Fibroblast of upper back skin (primary cell): ENCODE data around the gene PDCD5.
"Not testable (repeated sequence)": the region's sequence is repeated elsewhere in the genome, so short reads cannot be mapped to it uniquely, and the experiment has no call there.

ENCODE experiments used
- DNase-seq: peaks from one replicate; pipeline ENCODE4 v3.0.0-alpha.2; 2013

Gene PDCD5, protein sequence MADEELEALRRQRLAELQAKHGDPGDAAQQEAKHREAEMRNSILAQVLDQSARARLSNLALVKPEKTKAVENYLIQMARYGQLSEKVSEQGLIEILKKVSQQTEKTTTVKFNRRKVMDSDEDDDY

DNA sequence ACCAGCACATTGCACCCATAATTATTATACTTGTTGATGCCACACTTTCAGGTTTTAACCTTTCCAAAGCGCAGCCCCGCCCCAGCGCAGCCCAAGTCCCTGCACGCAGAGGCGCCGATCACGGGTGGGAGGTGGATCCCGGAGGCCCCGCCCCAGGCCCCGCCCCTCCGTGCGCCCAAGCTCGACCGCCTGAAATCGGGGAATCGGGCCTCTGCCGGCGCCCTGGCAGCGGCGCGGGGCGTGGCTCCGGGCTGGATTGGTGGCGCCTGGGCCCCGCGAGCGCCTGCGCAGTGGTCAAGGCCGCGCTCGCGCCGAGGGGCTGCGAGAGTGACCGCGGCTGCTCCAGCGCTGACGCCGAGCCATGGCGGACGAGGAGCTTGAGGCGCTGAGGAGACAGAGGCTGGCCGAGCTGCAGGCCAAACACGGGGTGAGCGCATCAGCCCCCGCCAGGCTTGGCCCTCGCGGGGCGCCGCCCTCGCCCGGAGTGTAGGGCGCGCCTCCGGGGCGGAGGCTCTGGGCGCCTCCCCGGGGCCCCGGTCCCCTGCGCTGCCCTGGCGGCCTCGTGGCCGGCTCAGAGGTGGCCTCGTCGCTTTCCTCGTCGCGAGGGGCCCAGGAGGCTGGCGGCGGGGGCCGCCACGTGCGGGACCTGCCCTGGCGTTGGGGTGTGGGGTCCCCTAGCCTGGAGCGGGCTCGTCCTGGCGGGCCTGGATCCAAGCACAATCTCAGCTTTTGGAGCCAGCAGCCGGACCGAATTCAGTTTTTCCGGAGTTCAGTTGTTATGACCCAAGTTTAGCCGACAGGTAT is at the start of gene PDCD5:
TSS of gene PDCD5 (plus strand) at position 290 of the 804 bp plus-strand sequence. CDS start at position 362, 72 bp downstream.
- peak; percentile 92 for DNase-seq

DNA sequence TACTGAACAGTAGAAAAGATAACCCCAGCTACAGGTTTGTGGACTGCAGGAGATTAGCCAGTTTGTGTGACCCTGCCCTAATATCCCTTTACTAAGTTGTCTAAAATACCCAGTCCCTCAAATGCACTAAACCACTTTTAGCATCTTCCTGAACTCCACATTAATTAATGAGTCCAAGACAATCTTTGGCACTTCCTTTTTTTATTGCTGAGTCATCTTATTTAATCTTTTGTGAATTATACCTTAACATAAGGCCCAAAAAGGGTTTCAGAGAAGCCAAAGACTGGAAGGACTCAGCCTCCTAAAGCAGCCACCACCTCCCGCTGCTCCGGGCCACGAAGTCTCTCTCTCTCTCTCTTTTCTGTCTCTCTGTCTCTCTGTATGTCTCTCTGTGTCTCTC is 48.8 kb upstream of the PDCD5 start:
- no peak for DNase-seq

DNA sequence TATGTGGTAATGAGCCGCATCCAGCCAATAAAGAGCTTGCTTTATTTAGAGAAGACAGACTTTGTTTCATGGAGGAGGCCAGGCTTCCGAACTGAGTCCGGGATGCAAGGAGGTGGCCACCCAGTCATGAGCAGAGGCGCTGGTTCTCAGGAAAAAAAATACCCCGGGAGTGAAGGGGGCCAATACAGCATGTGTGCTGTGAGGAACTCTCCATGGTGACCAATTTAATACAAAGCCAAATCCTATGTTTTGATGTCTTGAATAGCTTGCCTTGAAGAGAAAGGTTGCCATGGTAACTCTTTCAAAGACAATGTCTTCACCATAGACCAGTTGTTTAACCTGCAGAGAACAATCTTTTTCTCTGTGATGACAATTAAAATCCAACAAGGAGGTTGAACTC is 43.4 kb upstream of the PDCD5 start:
- no peak for DNase-seq

DNA sequence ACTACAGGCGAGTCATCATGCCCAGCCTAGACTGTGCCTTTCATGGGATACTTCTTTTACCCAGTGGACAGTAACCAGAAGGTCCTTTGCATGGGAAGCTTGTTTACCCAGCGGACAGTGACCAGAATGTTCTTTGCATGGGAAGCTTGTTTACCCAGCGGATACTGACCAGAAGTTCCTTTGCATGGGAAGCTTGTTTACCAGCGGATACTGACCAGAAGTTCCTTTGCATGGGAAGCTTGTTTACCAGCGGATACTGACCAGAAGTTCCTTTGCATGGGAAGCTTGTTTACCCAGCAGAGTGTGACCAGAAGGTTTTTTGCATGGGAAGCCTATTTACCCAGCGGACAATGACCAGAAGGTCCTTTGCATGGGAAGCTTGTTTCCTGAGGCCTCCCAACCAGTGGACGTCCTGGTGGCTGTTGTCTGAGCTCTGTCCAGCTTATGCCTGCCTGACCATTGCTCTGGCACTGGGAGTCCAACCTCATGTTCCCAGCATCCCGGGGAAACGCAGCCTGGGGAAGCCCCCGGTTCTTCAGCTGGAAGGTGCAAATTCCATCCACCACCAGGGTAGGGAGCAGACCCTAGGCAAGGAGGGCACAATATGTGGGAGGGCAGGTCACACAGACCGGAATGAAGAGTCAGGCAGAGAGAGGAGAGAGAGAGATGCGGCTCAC is 41.6 kb upstream of the PDCD5 start:
- DNase-seq, result no peak

DNA sequence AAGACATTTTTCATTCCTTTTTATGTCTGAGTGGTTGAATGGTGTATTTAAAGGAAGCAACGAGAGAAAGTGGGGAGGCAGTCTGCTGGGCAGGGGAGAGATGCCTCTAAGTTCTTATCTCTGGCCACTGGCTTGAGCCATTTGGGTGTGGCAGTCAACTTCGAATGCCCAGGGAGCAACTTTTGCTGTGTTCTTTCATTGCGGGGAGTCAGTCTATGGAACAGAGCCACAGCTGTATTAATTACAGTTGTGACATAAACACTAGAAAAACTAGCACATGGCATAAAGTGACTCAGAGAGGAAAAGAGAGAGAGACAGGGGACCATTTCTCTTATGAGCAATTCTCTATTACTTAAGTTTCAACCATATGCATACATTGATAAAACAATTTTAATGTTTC is 40.4 kb upstream of the PDCD5 start:
- DNase-seq, result no peak

DNA sequence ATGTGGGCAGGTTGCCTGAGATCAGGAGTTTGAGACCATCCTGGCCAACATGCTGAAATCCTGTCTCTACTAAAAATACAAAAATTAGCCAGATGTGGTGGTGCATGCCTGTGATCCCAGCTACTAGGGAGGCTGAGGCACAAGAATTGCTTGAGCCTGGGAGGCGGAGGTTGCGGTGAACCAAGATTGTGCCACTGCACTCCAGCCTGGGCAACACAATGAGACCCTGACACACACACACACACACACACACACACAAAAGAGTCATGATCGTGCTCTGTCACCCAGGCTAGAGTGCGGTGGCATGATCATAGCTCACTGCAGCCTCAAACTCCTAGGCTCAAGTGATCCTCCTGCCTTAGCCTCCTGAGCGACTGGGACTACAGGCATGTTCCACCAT is 39.6 kb upstream of the PDCD5 start:
- not testable (repeated sequence) for DNase-seq

DNA sequence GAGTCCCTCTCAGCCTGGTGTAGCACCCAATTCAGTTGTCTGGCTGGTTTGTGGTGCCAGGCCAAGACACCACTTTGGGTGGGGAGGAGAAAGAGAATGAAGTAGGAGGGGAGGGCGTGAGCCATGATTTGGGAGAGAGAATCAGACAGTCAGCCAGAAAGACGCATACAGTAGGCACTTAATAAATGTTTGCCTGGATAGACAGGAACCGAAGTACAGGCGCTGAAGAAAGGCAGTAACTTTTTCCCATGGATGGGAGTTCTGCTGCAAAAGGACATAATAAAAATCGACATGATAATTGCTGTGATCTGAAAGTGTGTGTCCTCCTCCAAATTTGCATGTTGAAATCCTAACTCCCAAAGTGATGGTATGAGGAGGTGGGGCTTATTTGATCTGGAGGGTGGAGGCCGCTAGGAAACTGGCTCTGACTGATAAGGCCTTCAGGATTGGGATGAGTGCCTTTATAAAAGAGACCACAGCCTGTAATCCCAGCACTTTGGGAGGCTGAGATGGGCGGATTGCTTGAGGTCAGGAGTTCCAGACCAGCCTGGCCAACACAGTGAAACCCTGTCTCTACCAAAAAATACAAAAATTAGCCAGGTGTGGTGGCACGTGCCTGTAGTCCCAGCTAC is 38.4 kb upstream of the PDCD5 start:
- DNase-seq, result no peak

DNA sequence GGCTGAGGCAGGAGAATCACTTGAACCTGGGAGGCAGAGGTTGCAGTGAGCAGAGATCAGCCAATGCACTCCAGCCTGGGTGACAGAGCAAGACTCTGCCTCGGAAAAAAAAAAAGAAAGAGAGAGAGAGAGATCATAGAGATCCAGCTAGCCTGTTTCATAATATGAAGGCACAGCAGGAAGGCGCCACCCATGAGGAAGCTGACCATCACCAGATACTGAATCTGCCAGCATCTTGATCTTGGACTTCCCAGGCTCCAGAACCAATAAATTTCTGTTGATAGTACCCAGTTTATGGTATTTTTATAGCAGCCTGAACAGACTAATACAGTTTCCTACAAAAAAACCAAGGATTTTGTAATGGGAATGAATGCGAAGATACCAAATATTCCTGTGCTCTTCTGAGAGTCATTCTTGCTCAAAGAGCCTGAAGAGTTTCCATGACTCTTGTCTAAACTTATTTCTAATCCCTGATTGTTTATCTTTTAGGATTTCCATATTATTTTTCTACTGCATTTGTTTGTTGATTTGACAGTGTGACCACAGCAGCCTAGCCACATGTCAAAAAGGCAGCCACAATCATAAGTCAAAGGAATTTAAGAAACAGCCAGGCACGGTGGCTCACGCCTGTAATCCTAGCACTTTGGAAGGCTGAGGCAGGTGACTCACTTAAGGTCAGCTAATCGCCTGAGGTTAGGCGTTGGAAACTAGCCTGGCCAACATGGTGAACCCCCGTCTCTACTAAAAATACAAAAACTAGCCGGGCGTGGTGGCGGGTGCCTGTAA is 37.7 kb upstream of the PDCD5 start:
- DNase-seq, result no peak

DNA sequence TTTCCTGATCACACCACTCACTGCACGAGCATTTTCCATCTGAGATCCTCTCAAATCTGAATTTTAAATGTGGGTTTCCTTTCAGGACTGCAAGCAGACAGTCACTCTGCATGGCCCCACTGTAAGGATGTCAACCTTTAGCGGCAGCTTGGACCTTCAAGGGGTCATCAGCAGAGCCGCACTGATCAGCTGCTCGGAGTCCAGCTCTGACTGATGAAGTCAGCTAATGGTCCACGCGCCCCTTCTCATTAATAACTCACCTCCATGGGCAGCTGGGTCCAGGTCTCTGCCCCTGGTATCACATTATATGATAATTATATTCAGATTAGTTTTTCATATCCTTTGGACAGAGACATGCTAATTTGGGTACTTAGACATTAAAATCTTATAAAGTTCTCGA is 36.1 kb upstream of the PDCD5 start:
- no peak for DNase-seq

DNA sequence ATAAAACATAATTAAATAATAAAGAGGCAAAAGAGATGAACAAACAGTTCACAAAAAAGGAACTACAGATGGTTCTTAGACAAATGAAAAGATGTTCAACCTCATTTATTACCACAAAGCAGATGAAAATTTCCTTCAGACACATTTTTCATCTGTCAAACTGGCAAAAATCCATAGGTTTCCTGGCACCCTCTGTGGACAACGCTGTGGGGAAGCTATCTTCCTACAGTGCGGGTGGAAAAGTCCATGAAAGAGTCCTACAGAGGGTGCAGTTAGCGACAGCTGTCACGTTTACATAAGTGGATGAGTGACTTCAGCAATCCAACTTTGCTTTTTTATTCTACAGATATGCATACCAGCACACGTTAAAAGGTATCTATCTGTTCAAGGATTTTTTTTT is 30.3 kb upstream of the PDCD5 start:
- no peak for DNase-seq

DNA sequence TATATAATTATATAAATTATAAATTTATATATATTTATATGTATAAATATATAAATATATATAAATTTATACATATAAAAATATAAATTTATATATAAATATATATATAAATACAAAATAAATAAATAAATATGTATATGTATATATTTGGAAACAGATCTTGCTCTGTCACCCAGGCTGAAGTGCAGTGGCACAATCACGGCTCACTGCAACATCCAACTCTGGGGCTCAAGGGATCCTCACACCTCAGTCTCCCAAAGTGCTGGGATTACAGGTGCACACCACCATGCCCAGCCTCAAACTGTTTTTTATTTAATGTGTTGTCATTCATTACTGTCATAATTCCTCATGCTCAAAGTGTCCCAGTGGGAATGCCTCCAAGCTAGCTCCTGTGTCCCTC is 25.2 kb upstream of the PDCD5 start:
- DNase-seq, result no peak

DNA sequence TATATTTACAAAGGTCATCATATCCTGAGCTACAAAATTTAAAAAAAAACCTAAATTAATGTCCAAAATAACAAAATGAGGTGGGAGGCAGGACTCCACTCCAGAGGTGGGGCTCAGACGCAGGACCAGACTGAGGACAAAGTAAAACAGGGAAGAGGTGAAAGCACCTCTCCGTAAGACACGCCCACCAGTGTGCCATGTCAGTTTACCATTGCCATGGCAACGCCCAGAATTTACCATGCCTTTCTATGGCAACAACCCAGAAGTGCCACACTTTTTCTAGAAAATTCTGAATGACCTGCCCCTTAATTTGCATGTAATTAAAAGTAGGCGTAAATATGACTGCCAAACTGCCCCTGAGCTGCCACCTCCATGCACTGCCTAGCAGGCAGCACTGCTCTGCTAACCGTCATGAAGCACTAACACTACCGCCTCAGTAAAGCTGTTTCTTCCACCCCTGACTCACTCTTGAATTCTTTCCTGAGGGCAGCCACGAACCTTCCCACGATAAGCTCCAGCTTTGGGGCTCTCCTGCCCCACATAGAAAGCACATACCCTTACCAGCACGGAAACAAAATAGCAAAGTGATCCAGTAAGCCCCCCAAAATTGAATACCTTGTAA is 22.3 kb upstream of the PDCD5 start:
- no peak for DNase-seq

DNA sequence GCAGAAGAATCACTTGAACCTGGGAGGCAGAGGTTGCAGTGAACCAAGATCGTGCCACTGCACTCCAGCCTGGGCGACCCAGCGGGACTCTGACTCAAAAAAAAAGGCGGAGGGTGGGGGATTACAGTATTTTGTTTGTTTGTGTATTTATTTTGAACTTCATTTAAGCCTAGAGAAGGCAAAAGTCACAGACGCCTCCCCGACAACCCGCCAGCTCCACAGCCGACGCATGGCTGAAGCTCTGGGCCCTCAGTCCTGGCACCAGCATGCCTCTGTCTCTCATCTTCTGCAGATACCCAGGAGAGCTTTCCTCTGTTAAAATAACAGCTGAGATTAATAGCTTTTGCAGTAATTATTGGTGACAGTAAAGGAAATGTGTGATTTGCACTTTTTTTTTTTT is 17.2 kb upstream of the PDCD5 start:
- DNase-seq, result no peak

DNA sequence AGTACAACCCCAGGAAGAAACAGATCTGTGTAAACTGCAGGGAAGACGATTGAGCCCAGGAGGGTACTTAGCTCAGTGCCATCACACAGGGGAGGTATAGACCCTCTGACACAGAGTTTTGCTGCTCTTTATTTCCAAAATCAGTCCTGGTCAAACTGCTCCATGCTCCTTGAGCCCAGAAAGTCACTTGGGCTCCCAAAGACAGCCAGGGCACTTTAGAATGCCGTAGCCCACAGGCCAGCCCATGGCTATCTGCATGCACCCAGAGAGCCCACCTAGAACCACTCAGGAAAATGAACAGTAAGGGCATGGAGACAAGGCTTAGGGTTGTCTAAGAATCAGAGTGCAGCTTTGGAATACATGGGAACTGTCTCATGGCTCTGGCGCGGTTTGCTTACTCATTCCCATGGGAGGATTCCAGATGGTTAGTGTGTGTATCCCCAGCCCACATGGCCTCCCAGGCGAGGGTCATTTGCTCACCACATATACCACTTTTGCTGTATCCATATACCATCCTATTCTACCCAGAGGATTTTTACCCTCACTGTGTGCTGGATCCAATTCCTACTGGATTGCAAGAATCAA is 14.7 kb upstream of the PDCD5 start:
- peak; percentile 48 for DNase-seq

DNA sequence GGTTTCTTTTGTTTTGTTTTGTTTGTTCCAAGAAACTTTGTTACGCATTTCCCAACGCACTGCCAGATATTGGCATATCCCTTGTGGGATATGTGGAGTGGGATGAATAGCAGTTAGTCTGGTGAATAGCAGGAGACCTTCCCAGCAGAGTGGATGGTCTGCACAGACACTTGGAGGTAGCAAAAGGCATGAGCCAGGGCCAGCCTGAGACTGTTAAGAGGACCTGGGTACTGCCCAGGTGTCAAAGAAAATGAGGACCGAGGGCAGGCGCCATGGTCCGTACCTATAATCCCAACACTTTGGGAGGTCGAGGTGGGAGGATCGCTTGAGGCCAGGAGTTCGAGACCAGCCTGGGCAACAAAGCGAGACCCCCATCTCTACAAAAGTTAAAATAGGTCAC is 13.5 kb upstream of the PDCD5 start:
- DNase-seq, result no peak

DNA sequence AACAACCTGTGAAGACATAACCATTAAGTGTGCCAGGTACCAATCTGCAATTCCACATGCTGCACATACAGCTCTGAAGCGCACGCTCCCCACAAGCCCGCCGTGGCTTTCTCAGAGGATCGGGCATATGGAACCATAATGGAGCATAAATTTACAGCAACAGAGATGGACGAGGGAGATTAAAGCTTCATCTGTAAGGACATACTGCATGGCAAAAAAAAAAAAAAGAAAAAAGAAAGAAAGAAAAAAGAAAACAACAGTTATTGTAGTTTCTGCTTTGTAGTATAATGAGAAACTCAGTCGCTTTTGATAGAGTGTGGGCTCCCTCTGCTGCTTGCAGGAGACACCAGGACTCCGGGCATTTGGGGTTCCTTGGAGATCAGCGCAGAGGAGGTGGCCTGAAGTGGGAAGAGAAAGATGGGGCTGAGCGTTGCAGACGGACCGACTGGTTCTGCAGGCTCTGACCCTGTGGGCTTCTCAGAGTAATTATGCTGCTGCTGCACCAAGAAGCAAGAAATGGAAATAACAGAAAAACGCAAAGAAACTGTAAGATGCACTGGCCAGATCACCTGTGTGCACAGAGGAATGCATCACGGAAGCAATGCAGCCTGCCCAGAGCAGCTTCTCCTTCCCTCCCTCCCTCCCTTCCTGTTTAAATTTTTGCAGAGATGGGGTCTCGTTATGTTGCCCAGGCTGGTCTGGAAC is 10.8 kb upstream of the PDCD5 start:
- DNase-seq, result peak; percentile 47

DNA sequence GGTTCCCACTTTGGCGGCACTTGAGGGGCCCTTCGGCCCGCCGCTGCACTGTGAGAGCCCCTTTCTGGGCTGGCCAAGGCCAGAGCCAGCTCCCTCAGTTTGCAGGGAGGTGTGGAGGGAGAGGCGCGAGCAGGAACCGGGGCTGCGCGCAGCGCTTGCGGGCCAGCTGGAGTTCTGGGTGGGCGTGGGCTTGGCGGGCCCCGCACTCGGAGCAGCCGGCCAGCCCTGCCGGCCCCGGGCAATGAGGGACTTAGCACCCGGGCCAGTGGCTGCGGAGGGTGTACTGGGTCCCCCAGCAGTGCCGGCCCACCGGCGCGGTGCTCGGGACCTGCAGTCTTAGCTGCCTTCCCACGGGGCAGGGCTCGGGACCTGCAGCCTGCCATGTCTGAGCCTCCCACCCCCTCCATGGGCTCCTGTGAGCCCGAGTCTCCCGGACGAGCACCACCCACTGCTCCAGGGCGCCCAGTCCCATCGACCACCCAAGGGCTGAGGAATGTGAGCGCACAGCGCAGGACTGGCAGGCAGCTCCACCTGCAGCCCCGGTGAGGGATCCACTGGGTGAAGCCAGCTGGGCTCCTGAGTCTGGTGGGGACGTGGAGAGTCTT is 9.4 kb upstream of the PDCD5 start:
- DNase-seq, result not testable (repeated sequence)

DNA sequence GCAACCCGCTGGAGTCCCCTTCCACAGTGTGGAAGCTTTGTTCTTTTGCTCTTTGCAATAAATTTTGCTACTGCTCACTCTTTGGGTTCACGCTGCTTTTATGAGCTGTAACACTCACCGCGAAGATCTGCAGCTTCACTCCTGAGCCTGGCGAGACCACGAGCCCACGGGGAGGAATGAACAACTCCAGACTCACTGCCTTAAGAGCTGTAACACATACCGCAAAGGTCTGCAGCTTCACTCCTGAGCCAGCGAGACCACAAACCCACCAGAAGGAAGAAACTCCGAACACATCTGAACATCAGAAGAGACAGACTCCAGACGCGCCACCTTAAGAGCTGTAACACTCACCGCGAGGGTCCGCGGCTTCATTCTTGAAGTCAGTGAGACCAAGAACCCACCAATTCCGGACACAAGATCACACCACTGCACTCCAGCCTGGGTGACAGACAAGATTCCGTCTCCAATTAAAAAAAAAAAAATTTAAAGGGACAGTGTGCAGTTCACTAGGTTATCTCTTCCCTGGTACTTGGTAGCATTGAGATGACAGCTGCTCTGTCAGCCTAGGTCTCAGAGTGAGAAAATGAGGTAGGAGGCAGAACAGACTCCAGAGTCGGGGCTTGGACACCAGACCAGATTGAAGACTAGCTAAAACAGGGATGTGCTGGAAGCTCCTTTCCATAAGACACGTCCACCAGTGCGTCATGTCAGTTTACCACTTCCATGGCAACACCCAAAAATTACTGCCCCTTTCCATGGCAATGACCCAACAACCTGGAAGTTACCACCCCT is 8.1 kb upstream of the PDCD5 start:
- not testable (repeated sequence) for DNase-seq

DNA sequence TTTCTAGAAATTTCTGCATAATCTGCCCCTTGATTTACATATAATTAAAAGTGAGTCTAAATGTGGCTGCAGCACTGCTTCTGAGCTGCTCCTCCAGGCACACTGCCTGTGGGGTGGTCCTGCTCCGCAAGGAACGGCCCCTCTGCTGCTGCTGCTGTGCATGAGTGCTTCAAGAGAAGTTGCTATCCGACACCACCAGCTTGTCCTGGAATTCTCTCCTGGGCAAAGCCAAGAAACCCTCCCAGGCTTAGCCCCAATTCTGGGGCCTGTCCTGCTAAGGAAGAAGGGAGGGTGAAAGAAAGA is 7.5 kb upstream of the PDCD5 start:
- DNase-seq, result no peak

DNA sequence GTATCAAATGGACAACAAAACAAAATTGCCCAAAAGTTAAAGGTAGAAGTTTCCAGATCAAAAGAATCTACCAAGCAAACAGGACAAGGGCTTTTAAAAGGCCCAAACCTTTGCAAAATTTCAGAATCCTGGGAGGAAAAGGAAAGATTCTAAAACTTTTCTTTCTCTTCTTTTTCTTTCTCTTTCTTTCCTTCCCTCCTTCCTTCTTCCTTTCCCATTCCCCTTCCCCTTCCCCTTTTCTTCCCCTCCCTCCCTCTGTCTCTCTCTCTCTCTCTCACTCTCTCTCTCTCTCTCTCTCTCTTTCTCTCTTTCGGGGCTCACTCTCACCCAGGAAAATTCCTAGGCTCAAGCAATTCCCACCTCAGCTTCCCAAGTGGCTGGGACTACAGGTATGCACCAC is 4.2 kb upstream of the PDCD5 start:
- DNase-seq, result no peak
